ENCODE results near the gene HNRNPAB.

The HNRNPAB gene

GRCh38 chr5:178204182-178204934, at the start of gene HNRNPAB:
HNRNPAB (plus strand) TSS chr5:178204533; CDS start chr5:178204838, 305 bp downstream.
- DNase-seq = peak; percentile 96

GRCh38 chr5:178155065-178155464, 49.3 kb upstream of the HNRNPAB start:
- DNase-seq = no peak

- DNase-seq = no peak
These were observed 44.2 kb upstream of the HNRNPAB start for GRCh38 chr5:178160176-178160575.

- DNase-seq = no peak
These were observed 41.9 kb upstream of the HNRNPAB start for GRCh38 chr5:178162481-178162880.

GRCh38 chr5:178163772-178164735, 40.3 kb upstream of the HNRNPAB start:
- DNase-seq = peak; percentile 93

GRCh38 chr5:178165581-178165980, 38.8 kb upstream of the HNRNPAB start:
- no peak for DNase-seq

- DNase-seq = no peak
These were observed 33.9 kb upstream of the HNRNPAB start for GRCh38 chr5:178170455-178170854.

GRCh38 chr5:178174456-178174855, 29.9 kb upstream of the HNRNPAB start:
- DNase-seq = no peak

GRCh38 chr5:178176791-178177190, 27.5 kb upstream of the HNRNPAB start:
- no peak for DNase-seq

- DNase-seq = no peak
These were observed 26.8 kb upstream of the HNRNPAB start for GRCh38 chr5:178177569-178177968.

- DNase-seq = no peak
These were observed 24.0 kb upstream of the HNRNPAB start for GRCh38 chr5:178180141-178180863.

GRCh38 chr5:178182158-178182876, 22.0 kb upstream of the HNRNPAB start:
- DNase-seq = no peak

GRCh38 chr5:178186427-178186826, 17.9 kb upstream of the HNRNPAB start:
- no peak for DNase-seq

GRCh38 chr5:178187014-178187413, 17.3 kb upstream of the HNRNPAB start, which contains the start of gene GMCL2:
GMCL2 (minus strand) TSS chr5:178187371; CDS start chr5:178187299, 72 bp downstream.
- DNase-seq = no peak

- DNase-seq = no peak
These were observed 14.9 kb upstream of the HNRNPAB start for GRCh38 chr5:178189433-178189832.

- DNase-seq = no peak
These were observed 12.7 kb upstream of the HNRNPAB start for GRCh38 chr5:178191661-178192060.

- no peak for DNase-seq
These were observed 12.1 kb upstream of the HNRNPAB start for GRCh38 chr5:178192244-178192643.

- no peak for DNase-seq
These were observed 11.5 kb upstream of the HNRNPAB start for GRCh38 chr5:178192787-178193186.

- no peak for DNase-seq
These were observed 11.0 kb upstream of the HNRNPAB start for GRCh38 chr5:178193251-178193809.

GRCh38 chr5:178194026-178194425, 10.3 kb upstream of the HNRNPAB start:
- no peak for DNase-seq

- DNase-seq = no peak
These were observed 8.0 kb upstream of the HNRNPAB start for GRCh38 chr5:178196281-178196812.

GRCh38 chr5:178196986-178197385, 7.3 kb upstream of the HNRNPAB start:
- DNase-seq = no peak

Measured in CD4-positive, alpha-beta T cell treated with Interleukin-17A for 4 hours (primary cell).